Measurements from ENCODE around the gene OSTF1. TPM values are rescaled to one million over a fixed set of nuclear protein-coding genes. Genes with fewer than 3 reads are reported as not detected.
A peak's percentile ranks its signal among the peaks of the same experiment; 100 is the strongest.

OSTF1 gene, protein sequence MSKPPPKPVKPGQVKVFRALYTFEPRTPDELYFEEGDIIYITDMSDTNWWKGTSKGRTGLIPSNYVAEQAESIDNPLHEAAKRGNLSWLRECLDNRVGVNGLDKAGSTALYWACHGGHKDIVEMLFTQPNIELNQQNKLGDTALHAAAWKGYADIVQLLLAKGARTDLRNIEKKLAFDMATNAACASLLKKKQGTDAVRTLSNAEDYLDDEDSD
- total RNA-seq: 10 to 100 TPM; 11.0 to 20.7 (median 17.2) TPM
- 100 to 1,000 TPM in 1 of 3 donors, 10 to 100 TPM in 2; 55.1 to 105 (median 66.1) TPM for polyA plus RNA-seq

DNA sequence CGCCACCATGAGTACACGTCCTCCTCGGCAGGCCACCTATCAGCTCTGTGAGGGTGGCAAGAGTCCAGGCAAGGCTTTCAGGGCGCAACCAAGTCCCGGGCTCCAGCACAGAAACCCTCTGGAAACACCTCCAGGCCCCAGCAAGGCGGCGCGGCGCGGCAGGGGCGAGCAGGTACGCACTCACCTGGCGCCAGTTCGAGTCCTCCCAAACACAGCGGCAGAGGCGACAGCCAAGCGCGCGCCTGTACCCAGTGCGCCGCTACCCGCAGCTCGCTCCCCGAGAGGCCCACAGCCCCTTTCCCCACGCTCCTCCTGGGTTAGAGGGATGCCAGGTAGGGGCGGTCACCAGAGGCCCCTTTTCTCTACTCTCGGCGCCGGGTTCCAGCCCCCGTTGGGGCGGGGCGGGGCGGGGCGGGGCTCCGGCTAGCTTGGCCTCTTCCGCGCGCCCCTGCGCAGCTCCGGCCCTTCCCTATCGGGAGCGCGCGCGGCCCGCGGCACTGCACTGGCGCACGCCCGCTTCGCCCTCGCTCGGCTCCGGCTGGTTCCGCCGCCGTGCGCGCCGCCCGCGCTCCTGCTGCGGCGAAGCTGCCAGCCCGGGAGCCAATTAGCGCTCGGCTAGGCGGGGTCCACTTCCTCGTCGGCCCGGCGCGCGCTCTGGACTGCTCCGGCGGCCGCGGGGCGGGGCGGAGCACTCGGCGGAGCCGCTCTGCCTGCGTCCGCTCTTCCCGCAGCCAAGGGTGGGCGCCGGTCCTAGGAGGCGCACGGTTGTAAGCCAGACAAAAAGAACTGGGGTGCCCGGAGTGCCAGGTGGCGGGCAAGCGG lies at the start of gene OSTF1, which contains the start of gene NMRK1:
Gene OSTF1 (plus strand): TSS at position 691 of the 822 bp plus-strand sequence. CDS start 179 bp downstream, outside the sequence.
Gene NMRK1 (minus strand): TSS at position 332 of the 822 bp plus-strand sequence. CDS start 5,040 bp downstream, outside the sequence.
- intact Hi-C loops (cut with DNase I): loop anchor here (2.0 to 5.0 kb wide), 2 partner anchors 59 to 136 kb away; partner anchors contain the start of genes C9orf40 and CARNMT1
- TF ChIP-seq POLR2AphosphoS5 (IDR thresholded peaks at IDR 0.05) (peak; percentile 79 to 97 (median 92)), POLR2A (IDR thresholded peaks at IDR 0.05) (peak; percentile 88 to 89), EP300 (IDR thresholded peaks at IDR 0.05) (no peak)
- TF ChIP-seq, protein P1, sequence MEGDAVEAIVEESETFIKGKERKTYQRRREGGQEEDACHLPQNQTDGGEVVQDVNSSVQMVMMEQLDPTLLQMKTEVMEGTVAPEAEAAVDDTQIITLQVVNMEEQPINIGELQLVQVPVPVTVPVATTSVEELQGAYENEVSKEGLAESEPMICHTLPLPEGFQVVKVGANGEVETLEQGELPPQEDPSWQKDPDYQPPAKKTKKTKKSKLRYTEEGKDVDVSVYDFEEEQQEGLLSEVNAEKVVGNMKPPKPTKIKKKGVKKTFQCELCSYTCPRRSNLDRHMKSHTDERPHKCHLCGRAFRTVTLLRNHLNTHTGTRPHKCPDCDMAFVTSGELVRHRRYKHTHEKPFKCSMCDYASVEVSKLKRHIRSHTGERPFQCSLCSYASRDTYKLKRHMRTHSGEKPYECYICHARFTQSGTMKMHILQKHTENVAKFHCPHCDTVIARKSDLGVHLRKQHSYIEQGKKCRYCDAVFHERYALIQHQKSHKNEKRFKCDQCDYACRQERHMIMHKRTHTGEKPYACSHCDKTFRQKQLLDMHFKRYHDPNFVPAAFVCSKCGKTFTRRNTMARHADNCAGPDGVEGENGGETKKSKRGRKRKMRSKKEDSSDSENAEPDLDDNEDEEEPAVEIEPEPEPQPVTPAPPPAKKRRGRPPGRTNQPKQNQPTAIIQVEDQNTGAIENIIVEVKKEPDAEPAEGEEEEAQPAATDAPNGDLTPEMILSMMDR (IDR thresholded peaks at IDR 0.05): no peak
- peak; percentile 97 for DNase-seq

DNA sequence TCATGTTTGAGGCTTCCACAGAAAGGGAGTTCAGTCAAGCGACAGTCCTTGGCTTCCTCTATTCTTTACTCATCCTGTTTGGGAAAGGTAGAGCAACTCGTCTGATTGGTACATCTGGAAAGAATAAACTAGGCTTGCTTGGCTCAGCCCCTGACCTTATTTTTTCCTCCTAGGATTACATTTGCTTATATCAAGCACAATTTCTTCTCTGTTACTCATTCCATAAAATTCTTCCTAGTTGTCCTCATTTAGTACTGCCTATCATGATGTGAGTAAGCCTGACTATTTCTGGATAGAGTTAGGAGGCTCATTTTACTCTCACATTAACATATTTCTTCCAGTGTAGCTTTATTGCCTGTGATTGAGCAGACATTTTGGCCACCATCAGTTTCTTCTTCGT lies 49.3 kb upstream of the OSTF1 start:
- H3K36me3 ChIP-seq: no peaks in the 10 kb centered on the region
- H3K4me1 ChIP-seq: no peaks in the 10 kb centered on the region
- no peak overlapping the region for H3K4me3 ChIP-seq
- H3K9me3 ChIP-seq: no peaks in the 10 kb centered on the region
- no peaks in the 10 kb centered on the region for H3K27me3 ChIP-seq
- TF ChIP-seq, protein P1 (IDR thresholded peaks at IDR 0.05): no peak
- H3K27ac ChIP-seq: no peak overlapping the region
- 75 to 83% methylated on average over 3 of the region's 3 CpGs for WGBS, 2 donors
- DNase-seq: no peak
- intact Hi-C loops (cut with DNase I): no loop called here

More for the DNA sequence above, at the start of gene OSTF1, which contains the start of gene NMRK1:
- H3K4me1 ChIP-seq: peaks cover 0 to 18% (median 5%) of the 10 kb centered on the region in 4 donors
- H3K9me3 ChIP-seq: no peaks in the 10 kb centered on the region
- no peaks in the 10 kb centered on the region for H3K36me3 ChIP-seq
- peak within 1 kb of the TSS; percentile 92 to 98 (median 94) for H3K27ac ChIP-seq
- H3K27me3 ChIP-seq: no peaks in the 10 kb centered on the region
- H3K4me3 ChIP-seq: peak within 1 kb of the TSS; percentile 87 to 97 (median 96)
- 0 to 1% methylated on average over 93 of the region's 93 CpGs for WGBS, 2 donors

DNA sequence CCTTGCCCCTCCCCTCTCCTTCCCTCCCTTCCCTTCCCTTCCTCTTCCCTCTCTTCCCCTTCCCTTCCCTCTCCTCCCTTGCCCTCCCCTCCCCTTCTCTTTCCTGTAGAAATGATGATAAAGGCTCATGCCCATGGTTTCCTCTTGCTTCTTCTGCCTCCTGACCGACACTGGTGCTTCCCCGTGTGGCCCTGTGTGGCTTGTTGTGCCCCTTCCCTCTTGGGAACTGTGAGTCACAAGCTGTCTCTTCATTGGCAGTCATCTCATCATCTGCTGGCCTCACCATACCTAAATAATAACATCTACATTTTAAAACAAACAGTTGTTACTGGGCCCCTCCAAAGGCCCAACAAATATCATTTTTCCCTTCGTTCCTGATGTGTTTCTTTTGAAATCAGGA lies 48.5 kb upstream of the OSTF1 start:
- intact Hi-C loops (cut with DNase I): no loop called here
- Histone ChIP-seq H3K9me3 (no peaks in the 10 kb centered on the region), H3K4me1 (no peaks in the 10 kb centered on the region), H3K27ac (no peak overlapping the region), H3K36me3 (no peaks in the 10 kb centered on the region), H3K27me3 (no peaks in the 10 kb centered on the region), H3K4me3 (no peak overlapping the region)
- WGBS, 2 donors: 79 to 84% methylated on average over 3 of the region's 3 CpGs
- no peak for DNase-seq
- TF ChIP-seq POLR2A (IDR thresholded peaks at IDR 0.05) (no peak), EP300 (IDR thresholded peaks at IDR 0.05) (no peak), POLR2AphosphoS5 (IDR thresholded peaks at IDR 0.05) (no peak)
- TF ChIP-seq, protein P1 (IDR thresholded peaks at IDR 0.05): no peak

DNA sequence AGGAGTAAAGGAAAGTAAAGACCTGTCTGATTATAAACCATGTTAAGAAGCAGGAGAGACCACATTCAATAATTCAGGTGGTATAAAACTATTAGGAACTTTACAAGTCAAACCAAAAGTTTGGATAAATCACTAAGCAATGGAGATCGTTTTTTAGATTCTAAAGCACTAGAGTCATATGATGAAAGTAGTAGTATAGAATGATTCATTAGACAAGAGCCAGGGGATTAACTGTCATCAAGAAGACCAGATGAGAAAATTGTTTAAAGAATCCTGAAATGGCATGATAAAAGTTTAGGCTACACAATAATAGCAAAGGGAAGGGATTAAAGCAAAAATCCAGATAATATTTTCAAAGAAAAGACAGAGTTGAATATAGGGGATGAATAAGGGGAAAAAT lies 47.3 kb upstream of the OSTF1 start:
- Histone ChIP-seq H3K36me3 (no peaks in the 10 kb centered on the region), H3K27ac (no peak overlapping the region), H3K9me3 (no peaks in the 10 kb centered on the region), H3K27me3 (no peaks in the 10 kb centered on the region), H3K4me1 (no peaks in the 10 kb centered on the region), H3K4me3 (no peak overlapping the region)
- DNase-seq: no peak
- TF ChIP-seq POLR2A (IDR thresholded peaks at IDR 0.05) (no peak), EP300 (IDR thresholded peaks at IDR 0.05) (no peak), POLR2AphosphoS5 (IDR thresholded peaks at IDR 0.05) (no peak)
- TF ChIP-seq, protein P1 (IDR thresholded peaks at IDR 0.05): no peak
- intact Hi-C loops (cut with DNase I): no loop called here
- 69 to 82% methylated on average over 1 of the region's 1 CpG for WGBS, 2 donors

All from sigmoid colon (tissue), 7 donors.